22Rv1 (cell line): ENCODE results near the gene ATP2B2.

ENCODE experiments used
- ZFX ChIP-seq: fragments of 450-650 bp; IDR thresholded peaks from 2 replicates; pipeline ENCODE4 v1.6.1; 2017; ENCODE audit warnings: antibody characterized with exemption, borderline replicate concordance
- TF ChIP-seq, protein P1 (sequence below): fragments of 450-650 bp; IDR thresholded peaks from 2 replicates; pipeline ENCODE4 v1.5.1; 2017; ENCODE audit warnings: mild to moderate bottlenecking

DNA sequence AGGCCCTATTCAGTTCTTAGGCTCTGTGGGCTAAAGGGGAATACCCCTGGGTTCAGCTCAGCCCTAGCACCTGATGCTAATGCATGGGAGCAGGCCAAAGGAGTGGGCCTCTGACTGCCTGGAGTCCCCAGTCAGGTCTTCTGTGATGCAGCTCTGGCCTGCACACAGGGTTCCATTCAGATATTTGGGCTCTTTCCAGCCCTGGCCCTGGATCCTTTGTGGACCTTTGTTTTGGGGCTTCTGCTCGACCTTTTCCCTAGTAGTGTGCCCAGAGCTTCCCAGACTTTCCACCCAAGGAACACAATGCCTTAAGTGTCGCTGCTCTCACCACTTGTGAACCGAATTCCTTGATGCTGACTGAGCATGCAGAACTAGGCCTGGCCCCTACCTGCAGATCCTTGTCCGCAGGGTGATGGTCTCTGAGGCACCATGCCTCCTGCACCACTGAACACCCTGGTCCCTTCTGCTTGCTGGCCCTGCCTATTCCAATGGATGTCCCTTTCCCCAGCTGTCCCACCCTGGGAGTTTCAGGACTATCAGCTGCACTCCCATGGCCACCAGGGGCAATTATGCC, 189.5 kb downstream of the ATP2B2 start:
- TF ChIP-seq, protein P1, sequence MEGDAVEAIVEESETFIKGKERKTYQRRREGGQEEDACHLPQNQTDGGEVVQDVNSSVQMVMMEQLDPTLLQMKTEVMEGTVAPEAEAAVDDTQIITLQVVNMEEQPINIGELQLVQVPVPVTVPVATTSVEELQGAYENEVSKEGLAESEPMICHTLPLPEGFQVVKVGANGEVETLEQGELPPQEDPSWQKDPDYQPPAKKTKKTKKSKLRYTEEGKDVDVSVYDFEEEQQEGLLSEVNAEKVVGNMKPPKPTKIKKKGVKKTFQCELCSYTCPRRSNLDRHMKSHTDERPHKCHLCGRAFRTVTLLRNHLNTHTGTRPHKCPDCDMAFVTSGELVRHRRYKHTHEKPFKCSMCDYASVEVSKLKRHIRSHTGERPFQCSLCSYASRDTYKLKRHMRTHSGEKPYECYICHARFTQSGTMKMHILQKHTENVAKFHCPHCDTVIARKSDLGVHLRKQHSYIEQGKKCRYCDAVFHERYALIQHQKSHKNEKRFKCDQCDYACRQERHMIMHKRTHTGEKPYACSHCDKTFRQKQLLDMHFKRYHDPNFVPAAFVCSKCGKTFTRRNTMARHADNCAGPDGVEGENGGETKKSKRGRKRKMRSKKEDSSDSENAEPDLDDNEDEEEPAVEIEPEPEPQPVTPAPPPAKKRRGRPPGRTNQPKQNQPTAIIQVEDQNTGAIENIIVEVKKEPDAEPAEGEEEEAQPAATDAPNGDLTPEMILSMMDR, result no peak
- no peak for TF ChIP-seq ZFX
